Ascending aorta (tissue), 2 donors: ENCODE data around the gene CASP4. TPM values are rescaled to one million over a fixed set of nuclear protein-coding genes. Genes with fewer than 3 reads are reported as not detected.
"Not testable (repeated sequence)": the region's sequence is repeated elsewhere in the genome, so short reads cannot be mapped to it uniquely, and the experiment has no call there.

Experiments used
- DNase-seq, 2 donors: peaks; one replicate each; pipeline ENCODE4 v3.0.0-alpha.2; 2019; ENCODE audit warnings: low spot score in 2 of 2
- H3K27ac ChIP-seq, 2 donors: fragments of 200-600 bp; sonication (generic); one replicate each; pipeline ENCODE4 v1.5.1; 2016 to 2017; ENCODE audit warnings: mild to moderate bottlenecking in 1 of 2
- H3K27me3 ChIP-seq: fragments of 200-600 bp; sonication (generic); one replicate; pipeline ENCODE4 v1.5.1; 2017
- H3K36me3 ChIP-seq, 2 donors: fragments of 200-600 bp; sonication (generic); one replicate each; pipeline ENCODE4 v1.5.1; 2016
- H3K4me1 ChIP-seq, 2 donors: fragments of 200-600 bp; sonication (generic); one replicate each; pipeline ENCODE4 v1.5.1; 2016 to 2017; ENCODE audit warnings: mild to moderate bottlenecking in 1 of 2
- H3K4me3 ChIP-seq, 2 donors: fragments of 200-600 bp; sonication (generic); one replicate each; pipeline ENCODE4 v1.5.1; 2016 to 2017; ENCODE audit warnings: mild to moderate bottlenecking in 1 of 2
- H3K9me3 ChIP-seq, 2 donors: fragments of 200-600 bp; sonication (generic); one replicate each; pipeline ENCODE4 v1.5.1; 2016
- CTCF ChIP-seq, 3 experiments: fragments of 200-600 bp in 2 of 3; fragments of 450-650 bp in 1 of 3; sonication (generic) in 2 of 3; IDR thresholded peaks; one replicate each; pipeline ENCODE4 v1.5.1; 2016 to 2019; ENCODE audit warnings: antibody characterized with exemption in 3 of 3, mild to moderate bottlenecking in 1 of 3, moderate library complexity in 1 of 3
- intact Hi-C: fragments of 100-400 bp; cut with DNase I; formaldehyde crosslinking; loops from one replicate; pipeline ENCODE4 v1.15.1; 2023
- total RNA-seq: library from RNA; depleted of rRNA; stranded (reverse); fragments of >200 nt; gene quantifications from one replicate; pipeline ENCODE4 v1.1.0, GENCODE V29; 2016

Gene CASP4
- total RNA-seq, 1 donor from 2014 or later: 56.6 TPM

- DNase-seq: no peak
- H3K36me3 ChIP-seq: no peaks in the 10 kb centered on the region
- intact Hi-C loops: no loop called here
- H3K4me1 ChIP-seq: no peaks in the 10 kb centered on the region
- no peak overlapping the region for H3K27ac ChIP-seq
- no peak for TF ChIP-seq CTCF (IDR thresholded peaks at IDR 0.05)
- no peaks in the 10 kb centered on the region for H3K27me3 ChIP-seq
- no peak overlapping the region for H3K4me3 ChIP-seq
- peaks cover 0 to 8% of the 10 kb centered on the region in 2 donors for H3K9me3 ChIP-seq
Measured at GRCh38 chr11:104984808-104985207, 16.4 kb upstream of the CASP4 start.

DNA sequence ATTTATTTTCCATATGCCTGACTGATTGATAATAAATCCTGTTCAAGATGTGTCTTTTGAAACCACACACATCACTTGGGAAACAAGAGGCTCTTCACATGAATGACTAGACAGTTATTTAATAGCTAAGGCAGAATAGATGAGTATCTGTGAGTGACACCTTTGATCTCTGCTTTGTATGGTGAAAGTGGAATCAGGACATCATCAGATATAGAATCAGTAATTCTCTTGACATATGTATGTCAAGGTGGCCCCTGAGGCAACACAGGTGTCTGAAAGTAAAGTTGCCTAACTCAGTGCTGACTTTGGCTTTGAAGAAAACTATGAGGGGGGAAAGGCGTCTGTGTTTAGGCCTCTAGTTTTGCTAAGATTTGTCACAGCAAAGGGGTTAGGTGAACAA, 11.5 kb upstream of the CASP4 start:
- H3K4me1 ChIP-seq: no peaks in the 10 kb centered on the region
- H3K27ac ChIP-seq: no peak overlapping the region
- no peaks in the 10 kb centered on the region for H3K36me3 ChIP-seq
- intact Hi-C loops: no loop called here
- H3K9me3 ChIP-seq: no peaks in the 10 kb centered on the region
- DNase-seq: no peak
- no peaks in the 10 kb centered on the region for H3K27me3 ChIP-seq
- TF ChIP-seq CTCF (IDR thresholded peaks at IDR 0.05): no peak
- no peak overlapping the region for H3K4me3 ChIP-seq

DNA sequence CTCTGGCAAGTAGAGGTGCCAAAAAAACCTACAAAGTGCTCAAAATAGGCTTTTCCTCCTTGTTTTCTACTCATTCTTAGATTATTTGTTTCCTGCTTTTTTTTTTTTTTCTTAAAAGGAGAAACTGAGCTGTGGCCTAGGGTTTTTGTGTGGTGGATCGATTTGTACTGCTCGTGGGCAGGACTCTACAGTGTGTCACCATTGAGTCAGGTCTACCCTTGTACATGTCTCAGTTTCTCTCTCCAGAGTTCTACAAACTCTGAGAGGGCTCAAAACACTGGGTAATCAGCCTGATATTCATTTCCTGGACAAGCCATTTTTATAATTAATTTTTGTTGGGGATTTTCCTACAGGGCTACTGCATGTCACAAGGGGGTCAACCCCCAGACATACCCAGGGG, 5.2 kb upstream of the CASP4 start:
- no peak for TF ChIP-seq CTCF (IDR thresholded peaks at IDR 0.05)
- intact Hi-C loops: no loop called here
- no peak for DNase-seq
- H3K27me3 ChIP-seq: no peaks in the 10 kb centered on the region
- peaks cover 0 to 12% of the 10 kb centered on the region in 2 donors for H3K9me3 ChIP-seq
- no peak overlapping the region for H3K4me3 ChIP-seq
- H3K4me1 ChIP-seq: peaks cover 0 to 5% of the 10 kb centered on the region in 2 donors
- H3K27ac ChIP-seq: no peak overlapping the region
- H3K36me3 ChIP-seq: no peaks in the 10 kb centered on the region

GRCh38 chr11:104972924-104973323, 4.5 kb upstream of the CASP4 start:
- H3K36me3 ChIP-seq, intact Hi-C loops, H3K4me3 ChIP-seq, H3K27ac ChIP-seq, H3K27me3 ChIP-seq, H3K4me1 ChIP-seq, DNase-seq: not testable (repeated sequence)
- peaks cover 0 to 12% of the 10 kb centered on the region in 2 donors for H3K9me3 ChIP-seq

- Histone ChIP-seq H3K4me1 (peaks cover 0 to 18% of the 10 kb centered on the region in 2 donors), H3K4me3 (no peak overlapping the region), H3K27ac (no peak overlapping the region), H3K36me3 (no peaks in the 10 kb centered on the region), H3K27me3 (no peaks in the 10 kb centered on the region), H3K9me3 (peaks cover 0 to 12% of the 10 kb centered on the region in 2 donors)
- no peak for DNase-seq
- intact Hi-C loops: no loop called here
- no peak for TF ChIP-seq CTCF (IDR thresholded peaks at IDR 0.05)
Measured at GRCh38 chr11:104970756-104971155, 2.4 kb upstream of the CASP4 start.

DNA sequence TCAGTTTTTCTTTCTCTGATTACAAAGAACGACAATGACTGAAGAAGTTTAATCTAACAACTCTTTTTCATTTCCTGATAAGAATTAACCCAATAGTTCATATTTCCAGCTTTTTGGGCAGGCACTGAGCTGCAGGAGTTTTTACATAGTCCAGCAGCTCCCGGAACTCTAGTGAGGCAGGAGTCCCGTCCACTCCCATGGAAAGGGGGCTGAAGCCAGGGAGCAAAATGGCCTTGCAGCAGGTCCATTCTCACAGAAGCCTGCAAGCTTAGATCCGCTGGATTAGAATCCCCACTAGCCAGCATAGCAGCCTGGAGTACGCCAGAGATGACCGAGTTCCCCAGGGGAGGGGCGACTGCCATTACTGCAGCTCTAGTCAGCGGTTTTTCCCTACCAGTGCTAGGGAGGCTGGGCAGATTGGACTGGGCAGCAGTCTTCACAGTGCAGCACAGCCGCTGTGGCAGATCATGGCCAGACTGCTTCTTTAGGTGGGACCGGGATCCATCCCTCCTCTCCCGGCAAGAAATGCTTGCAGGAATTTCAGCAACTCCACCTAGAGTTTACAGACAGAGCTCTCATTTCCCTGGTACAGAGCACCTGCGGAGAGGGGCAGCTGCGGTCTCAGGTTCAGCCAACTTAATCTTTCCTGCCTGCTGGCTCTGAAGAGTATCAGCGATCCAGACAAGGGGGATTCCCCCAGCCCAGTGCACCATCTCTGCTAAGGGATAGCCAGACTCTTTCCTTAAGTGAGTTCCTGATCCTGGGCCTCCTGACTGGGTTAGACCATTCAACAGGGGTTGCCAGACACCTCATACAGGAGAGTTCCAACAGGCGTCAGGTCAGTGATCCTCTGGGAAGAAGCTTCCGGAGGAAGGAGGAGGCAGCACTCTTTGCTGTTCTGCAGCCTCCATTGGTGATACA, 742 bp upstream of the CASP4 start:
- H3K4me3 ChIP-seq: peak overlapping the region; percentile 71 to 74
- no peaks in the 10 kb centered on the region for H3K36me3 ChIP-seq
- H3K27me3 ChIP-seq: no peaks in the 10 kb centered on the region
- peaks cover 0 to 20% of the 10 kb centered on the region in 2 donors for H3K4me1 ChIP-seq
- intact Hi-C loops: loop anchor here (5.0 kb wide), 2 partner anchors 52 to 72 kb away; partner anchors contain the start of gene CASP12
- peak overlapping the region; percentile 84 to 85 for H3K27ac ChIP-seq
- peak in 1 of 2 donors; percentile 73 for DNase-seq
- no peak for TF ChIP-seq CTCF (IDR thresholded peaks at IDR 0.05)
- peaks cover 0 to 12% of the 10 kb centered on the region in 2 donors for H3K9me3 ChIP-seq
